ENCODE measurements around the gene RGS3.

RGS3 gene

GRCh38 chr9:113632776-113633590 lies 169.5 kb downstream of the RGS3 start:
- Histone ChIP-seq H3K9me3 (no peaks in the 10 kb centered on the region), H3K27me3 (no peaks in the 10 kb centered on the region), H3K4me1 (no peaks in the 10 kb centered on the region), H3K36me3 (no peaks in the 10 kb centered on the region), H3K4me3 (no peak overlapping the region), H3K27ac (no peak overlapping the region)
- TF ChIP-seq CTCF (IDR thresholded peaks at IDR 0.05), result no peak
- peak in 1 of 2 donors; percentile 19 for DNase-seq
- intact Hi-C loops (cut with DNase I; ENCODE audit: low total_unique reads), result no loop called here

DNA sequence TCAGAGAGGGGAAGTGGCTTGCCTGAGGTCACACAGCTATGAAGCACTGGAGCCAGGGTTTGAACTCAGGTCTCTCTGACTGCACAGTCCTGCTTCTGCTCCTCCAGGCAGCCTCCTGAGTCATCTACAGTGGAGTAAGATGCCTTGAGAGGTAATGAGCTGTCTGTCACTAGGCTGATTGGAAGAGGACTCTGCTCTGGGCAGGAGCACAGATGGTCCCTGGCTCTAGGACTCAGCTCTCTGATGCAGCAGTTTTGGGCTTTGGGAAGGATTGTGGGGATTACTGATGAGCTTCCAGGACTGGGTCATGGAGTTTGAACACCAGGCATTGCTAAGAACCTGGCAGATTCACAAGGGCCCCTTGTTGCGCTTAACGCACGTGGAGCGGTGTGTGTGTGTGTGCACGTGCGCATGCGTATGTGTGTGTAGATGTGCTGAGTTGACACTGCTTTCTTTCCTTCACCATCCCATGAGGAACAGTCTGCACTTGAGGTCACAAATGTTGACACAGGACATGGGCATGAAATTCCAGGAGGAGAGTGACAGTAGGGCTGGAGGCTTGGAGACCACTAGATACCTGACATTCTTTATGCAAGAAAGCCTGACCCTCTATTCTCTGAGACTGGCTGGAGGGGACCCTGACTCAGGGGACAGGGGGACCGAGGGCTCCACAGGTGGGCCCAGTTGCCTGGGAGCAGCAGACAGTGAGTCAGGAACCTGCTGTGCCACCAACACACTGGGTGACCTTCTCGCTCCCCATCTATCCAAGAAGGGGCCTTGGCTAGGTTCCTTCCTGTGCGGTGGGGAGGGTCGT lies 170.5 kb downstream of the RGS3 start:
- Histone ChIP-seq H3K36me3 (no peaks in the 10 kb centered on the region), H3K9me3 (no peaks in the 10 kb centered on the region), H3K4me3 (no peak overlapping the region), H3K4me1 (no peaks in the 10 kb centered on the region), H3K27ac (no peak overlapping the region), H3K27me3 (no peaks in the 10 kb centered on the region)
- intact Hi-C loops (cut with DNase I; ENCODE audit: low total_unique reads), result no loop called here
- no peak for TF ChIP-seq CTCF (IDR thresholded peaks at IDR 0.05)
- peak; percentile 10 to 58 for DNase-seq

DNA sequence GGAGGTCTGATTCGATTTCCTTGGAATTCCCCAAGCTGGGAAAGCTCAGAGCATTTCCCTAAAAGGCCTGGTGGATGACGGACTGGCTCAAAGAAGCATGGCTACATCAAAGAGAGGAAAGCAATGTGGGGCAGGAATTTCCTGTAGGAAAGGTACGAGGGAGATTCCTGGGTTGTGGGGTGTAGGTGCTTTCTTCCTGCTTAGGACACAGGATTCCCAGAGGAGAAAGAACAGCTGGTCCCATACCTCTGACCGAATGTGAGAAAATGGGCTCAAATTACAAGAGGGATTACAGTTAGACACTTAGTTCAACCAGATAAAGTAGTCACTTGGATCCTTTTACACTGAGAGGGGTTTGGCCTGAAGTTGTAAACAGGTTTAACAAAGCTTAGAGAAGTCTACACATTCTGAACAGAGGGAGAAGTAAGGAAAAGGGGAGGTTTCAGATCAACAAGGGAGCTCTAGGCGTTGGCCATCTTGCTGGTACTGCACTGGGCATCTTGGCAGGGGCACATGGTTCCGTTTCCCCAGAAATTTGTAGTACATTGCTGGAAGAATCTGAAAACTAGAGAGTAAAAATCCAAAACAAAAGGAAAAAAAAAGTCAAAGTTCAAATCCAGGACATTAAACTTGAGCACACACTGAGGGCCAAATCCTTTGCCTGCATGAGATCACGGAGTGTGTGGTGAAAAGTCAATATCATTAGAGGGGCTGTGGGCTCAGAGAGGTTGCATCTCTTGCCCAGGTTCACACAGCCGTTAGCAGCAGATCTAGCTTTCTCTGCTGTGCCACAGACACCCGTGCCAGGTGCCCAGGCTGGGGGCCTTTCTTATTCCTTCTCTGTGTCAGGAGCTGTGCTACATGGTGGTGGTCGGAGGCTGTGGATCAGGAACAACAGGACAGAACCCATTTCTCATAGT lies 171.3 kb downstream of the RGS3 start:
- H3K36me3 ChIP-seq, result no peaks in the 10 kb centered on the region
- no peaks in the 10 kb centered on the region for H3K27me3 ChIP-seq
- intact Hi-C loops (cut with DNase I; ENCODE audit: low total_unique reads), result no loop called here
- no peak for TF ChIP-seq CTCF (IDR thresholded peaks at IDR 0.05)
- H3K4me3 ChIP-seq, result no peak overlapping the region
- DNase-seq, result peak; percentile 3 to 40
- H3K9me3 ChIP-seq, result no peaks in the 10 kb centered on the region
- no peaks in the 10 kb centered on the region for H3K4me1 ChIP-seq
- no peak overlapping the region for H3K27ac ChIP-seq

- intact Hi-C loops (cut with DNase I; ENCODE audit: low total_unique reads), result no loop called here
- Histone ChIP-seq H3K27ac (no peak overlapping the region), H3K4me1 (no peaks in the 10 kb centered on the region), H3K36me3 (no peaks in the 10 kb centered on the region), H3K27me3 (no peaks in the 10 kb centered on the region), H3K9me3 (no peaks in the 10 kb centered on the region), H3K4me3 (no peak overlapping the region)
- peak in 1 of 2 donors; percentile 3 for DNase-seq
- no peak for TF ChIP-seq CTCF (IDR thresholded peaks at IDR 0.05)
Observed at GRCh38 chr9:113635586-113635985, 172.1 kb downstream of the RGS3 start.

GRCh38 chr9:113636165-113636564 lies 172.6 kb downstream of the RGS3 start:
- peak; percentile 2 to 53 for DNase-seq
- TF ChIP-seq CTCF (IDR thresholded peaks at IDR 0.05), result no peak
- no peak overlapping the region for H3K27ac ChIP-seq
- H3K36me3 ChIP-seq, result no peaks in the 10 kb centered on the region
- no peak overlapping the region for H3K4me3 ChIP-seq
- H3K9me3 ChIP-seq, result no peaks in the 10 kb centered on the region
- intact Hi-C loops (cut with DNase I; ENCODE audit: low total_unique reads), result no loop called here
- no peaks in the 10 kb centered on the region for H3K4me1 ChIP-seq
- no peaks in the 10 kb centered on the region for H3K27me3 ChIP-seq

Measured in tibial artery (tissue), 4 donors.